ENCODE measurements around the gene OSBPL3. TPM values are rescaled to one million over a fixed set of nuclear protein-coding genes. Genes with fewer than 3 reads are reported as not detected.
A peak's percentile ranks its signal among the peaks of the same experiment; 100 is the strongest.

Gene OSBPL3
- polyA plus RNA-seq, 1 donor (not counting 4 experiments of a cell fraction or from before 2014, with no cell fraction given), result 34.0 TPM

GRCh38 chr7:24930856-24931255 lies 49.1 kb downstream of the OSBPL3 start:
- Histone ChIP-seq H3K27ac (ENCODE audit: control insufficient read depth, insufficient read depth, low read length) (no peak overlapping the region), H3K9me1 (ENCODE audit: control insufficient read depth, extremely low read depth, insufficient read depth, low read length) (peaks cover 3% of the 10 kb centered on the region), H3K79me2 (ENCODE audit: control insufficient read depth, insufficient read depth, low read length) (peaks cover 87% of the 10 kb centered on the region), H2AFZ (ENCODE audit: control insufficient read depth, low read length) (no peak overlapping the region), H3K9ac (ENCODE audit: control insufficient read depth, extremely low read depth, insufficient read depth, low read length) (no peak overlapping the region), H3K27me3 (ENCODE audit: control insufficient read depth, extremely low read depth, insufficient read depth, low read length) (no peaks in the 10 kb centered on the region), H3K4me1 (ENCODE audit: control insufficient read depth, extremely low read depth, insufficient read depth, low read length) (peaks cover 30% of the 10 kb centered on the region), H3K4me3 (ENCODE audit: control insufficient read depth in 2 of 3, extremely low read depth in 1 of 3, insufficient read depth in 2 of 3, low read depth in 1 of 3, low read length in 3 of 3) (no peak overlapping the region), H3K9me3 (ENCODE audit: control insufficient read depth, low read depth, low read length) (no peaks in the 10 kb centered on the region), H3K4me2 (ENCODE audit: control insufficient read depth, extremely low read depth, insufficient read depth, low read depth, low read length) (no peak overlapping the region), H4K20me1 (ENCODE audit: control insufficient read depth, extremely low read depth, insufficient read depth, low read length) (no peaks in the 10 kb centered on the region), H3K36me3 (ENCODE audit: control insufficient read depth in 2 of 2, extremely low read depth in 1 of 2, insufficient read depth in 2 of 2, low read length in 2 of 2) (no peaks in the 10 kb centered on the region)
- DNase-seq (ENCODE audit: low read depth, low spot score), result no peak
- TF ChIP-seq CTCF (optimal IDR thresholded peaks at IDR 0.05 in 1 of 3, IDR thresholded peaks at IDR 0.05 in 1 of 3, conservative IDR thresholded peaks at IDR 0.05 in 1 of 3; ENCODE audit: extremely low read depth in 1 of 3, insufficient read depth in 2 of 3, low read length in 3 of 3) (no peak), EZH2 (IDR thresholded peaks at IDR 0.05; ENCODE audit: low read length) (no peak)
- FAIRE-seq, result peak; percentile 80
- dilution Hi-C loops (cut with MboI; ENCODE audit: extremely low pct_ligation_motif_present, low sequenced_read_pairs), result no loop called here

GRCh38 chr7:24926623-24927524 lies 53.1 kb downstream of the OSBPL3 start:
- Histone ChIP-seq H3K4me3 (ENCODE audit: control insufficient read depth in 2 of 3, extremely low read depth in 1 of 3, insufficient read depth in 2 of 3, low read depth in 1 of 3, low read length in 3 of 3) (no peak overlapping the region), H3K9me1 (ENCODE audit: control insufficient read depth, extremely low read depth, insufficient read depth, low read length) (peaks cover 4% of the 10 kb centered on the region), H3K79me2 (ENCODE audit: control insufficient read depth, insufficient read depth, low read length) (peaks cover 91% of the 10 kb centered on the region), H3K36me3 (ENCODE audit: control insufficient read depth in 2 of 2, extremely low read depth in 1 of 2, insufficient read depth in 2 of 2, low read length in 2 of 2) (peaks cover 0 to 4% of the 10 kb centered on the region in 2 experiments), H3K27me3 (ENCODE audit: control insufficient read depth, extremely low read depth, insufficient read depth, low read length) (no peaks in the 10 kb centered on the region), H3K4me1 (ENCODE audit: control insufficient read depth, extremely low read depth, insufficient read depth, low read length) (peaks cover 47% of the 10 kb centered on the region), H2AFZ (ENCODE audit: control insufficient read depth, low read length) (no peak overlapping the region), H4K20me1 (ENCODE audit: control insufficient read depth, extremely low read depth, insufficient read depth, low read length) (no peaks in the 10 kb centered on the region), H3K9me3 (ENCODE audit: control insufficient read depth, low read depth, low read length) (no peaks in the 10 kb centered on the region), H3K9ac (ENCODE audit: control insufficient read depth, extremely low read depth, insufficient read depth, low read length) (no peak overlapping the region), H3K4me2 (ENCODE audit: control insufficient read depth, extremely low read depth, insufficient read depth, low read depth, low read length) (peak overlapping the region; percentile 20), H3K27ac (ENCODE audit: control insufficient read depth, insufficient read depth, low read length) (peak overlapping the region; percentile 4)
- no peak for TF ChIP-seq EZH2 (IDR thresholded peaks at IDR 0.05; ENCODE audit: low read length)
- no peak for TF ChIP-seq CTCF (optimal IDR thresholded peaks at IDR 0.05 in 1 of 3, IDR thresholded peaks at IDR 0.05 in 1 of 3, conservative IDR thresholded peaks at IDR 0.05 in 1 of 3; ENCODE audit: extremely low read depth in 1 of 3, insufficient read depth in 2 of 3, low read length in 3 of 3)
- no peak for FAIRE-seq
- DNase-seq (ENCODE audit: low read depth, low spot score), result no peak
- dilution Hi-C loops (cut with MboI; ENCODE audit: extremely low pct_ligation_motif_present, low sequenced_read_pairs), result no loop called here
